GM12865 (cell line): ENCODE measurements around the gene DTHD1.

Source experiments
- DNase-seq: peaks from one replicate; pipeline ENCODE4 v3.0.0; 2010; ENCODE audit warnings: low read depth
- H3K4me3 ChIP-seq: 2 replicates; pipeline ENCODE4 v1.5.1; 2011; ENCODE audit warnings: mild to moderate bottlenecking, low read depth, low read length, control low read depth
- TF ChIP-seq, protein P1 (sequence below): IDR thresholded peaks from 2 replicates; pipeline ENCODE4 v1.5.1; 2011; ENCODE audit warnings: low read length, control low read depth, low read depth, inconsistent platforms; ENCODE audit not compliant: insufficient read depth; ENCODE audit errors: missing control alignments

DTHD1 gene

DNA sequence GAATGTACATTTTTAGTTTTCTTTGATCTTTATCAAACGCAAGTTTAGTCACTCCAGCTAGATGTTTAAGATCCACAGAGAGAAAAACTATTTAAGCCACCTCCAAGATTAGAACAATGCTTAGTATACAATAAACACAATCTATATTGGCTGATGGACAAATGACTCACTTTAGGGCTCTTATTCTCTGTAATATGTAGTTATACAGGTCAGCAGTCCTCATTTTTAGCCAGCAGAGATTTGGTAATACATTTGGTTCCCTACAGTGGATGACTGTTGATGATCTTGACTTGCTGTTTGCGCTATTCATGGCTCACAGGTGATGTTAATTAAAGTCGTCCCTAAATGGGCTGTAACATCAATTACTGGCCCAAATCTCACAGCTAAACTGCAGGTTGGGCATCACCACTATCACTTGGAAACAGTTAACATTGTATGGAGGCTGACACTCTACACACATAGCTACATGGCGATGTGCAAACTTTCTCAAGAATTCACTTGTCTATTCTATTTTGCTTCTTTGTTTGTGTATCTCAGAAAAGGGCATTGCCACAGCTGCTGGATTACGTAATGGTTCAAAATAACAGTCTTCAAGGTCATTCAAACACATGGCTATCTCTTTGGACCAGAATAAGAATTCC, 11.8 kb upstream of the DTHD1 start:
- no peak overlapping the region for H3K4me3 ChIP-seq
- TF ChIP-seq, protein P1, sequence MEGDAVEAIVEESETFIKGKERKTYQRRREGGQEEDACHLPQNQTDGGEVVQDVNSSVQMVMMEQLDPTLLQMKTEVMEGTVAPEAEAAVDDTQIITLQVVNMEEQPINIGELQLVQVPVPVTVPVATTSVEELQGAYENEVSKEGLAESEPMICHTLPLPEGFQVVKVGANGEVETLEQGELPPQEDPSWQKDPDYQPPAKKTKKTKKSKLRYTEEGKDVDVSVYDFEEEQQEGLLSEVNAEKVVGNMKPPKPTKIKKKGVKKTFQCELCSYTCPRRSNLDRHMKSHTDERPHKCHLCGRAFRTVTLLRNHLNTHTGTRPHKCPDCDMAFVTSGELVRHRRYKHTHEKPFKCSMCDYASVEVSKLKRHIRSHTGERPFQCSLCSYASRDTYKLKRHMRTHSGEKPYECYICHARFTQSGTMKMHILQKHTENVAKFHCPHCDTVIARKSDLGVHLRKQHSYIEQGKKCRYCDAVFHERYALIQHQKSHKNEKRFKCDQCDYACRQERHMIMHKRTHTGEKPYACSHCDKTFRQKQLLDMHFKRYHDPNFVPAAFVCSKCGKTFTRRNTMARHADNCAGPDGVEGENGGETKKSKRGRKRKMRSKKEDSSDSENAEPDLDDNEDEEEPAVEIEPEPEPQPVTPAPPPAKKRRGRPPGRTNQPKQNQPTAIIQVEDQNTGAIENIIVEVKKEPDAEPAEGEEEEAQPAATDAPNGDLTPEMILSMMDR, result no peak
- DNase-seq, result no peak

DNA sequence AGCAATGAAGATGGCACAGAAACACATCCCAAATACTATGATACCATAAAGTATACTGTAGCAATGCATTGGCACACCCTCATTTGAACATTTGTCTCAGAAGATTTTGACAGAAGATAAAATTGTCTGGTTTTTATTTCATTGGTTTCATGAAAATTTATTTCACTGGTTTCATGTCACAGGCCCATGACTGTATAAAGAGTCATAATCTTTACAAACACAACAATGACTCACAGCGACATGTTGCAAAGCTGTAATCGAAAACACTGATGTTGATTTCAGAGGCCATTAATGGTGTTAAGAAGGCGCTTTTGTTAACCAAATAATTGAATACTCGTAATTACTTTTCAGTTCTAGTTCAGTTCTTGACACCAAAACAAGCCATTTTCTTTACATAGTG, 8.1 kb upstream of the DTHD1 start:
- no peak for DNase-seq
- no peak overlapping the region for H3K4me3 ChIP-seq
- TF ChIP-seq, protein P1, result no peak

DNA sequence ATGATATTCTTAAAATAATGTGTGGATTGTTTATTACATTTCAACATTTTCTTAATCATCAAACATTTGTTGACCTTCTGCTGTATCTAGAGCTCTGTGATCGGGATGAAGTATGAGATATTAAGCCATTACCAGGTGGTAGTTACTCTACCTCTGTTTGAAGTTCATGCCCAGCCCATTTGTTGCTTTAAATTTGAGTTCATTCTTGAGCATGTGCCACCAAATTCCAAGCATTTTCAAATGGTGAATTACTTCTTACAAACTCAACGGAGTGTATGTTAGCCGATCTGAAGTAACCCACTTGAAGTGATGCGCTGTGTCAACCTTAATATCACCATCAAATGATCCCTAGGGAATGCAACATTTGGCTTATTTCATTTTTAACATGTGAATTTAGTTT, 7.3 kb upstream of the DTHD1 start:
- no peak overlapping the region for H3K4me3 ChIP-seq
- no peak for DNase-seq
- TF ChIP-seq, protein P1, result no peak

DNA sequence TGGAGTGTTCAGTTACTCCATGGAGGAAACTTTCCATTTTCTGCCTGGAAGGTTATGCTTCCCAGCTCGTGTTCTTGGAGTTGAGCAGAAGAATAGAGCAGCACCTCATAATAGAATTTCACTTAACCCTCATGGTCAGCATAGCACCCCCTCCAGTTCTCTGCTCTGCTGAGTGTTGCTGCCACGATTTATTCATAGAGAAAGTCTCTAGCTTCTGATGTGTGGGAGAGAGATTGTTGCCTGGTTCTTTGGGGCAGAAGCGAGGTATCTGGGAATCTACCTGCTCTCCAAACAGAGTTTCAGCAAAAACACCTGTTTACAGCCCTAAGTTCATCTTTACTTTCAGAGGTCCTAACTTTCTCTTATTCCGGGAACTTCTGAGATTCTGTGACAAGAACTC, 3.9 kb upstream of the DTHD1 start:
- DNase-seq, result no peak
- H3K4me3 ChIP-seq, result no peak overlapping the region
- TF ChIP-seq, protein P1, result no peak

DNA sequence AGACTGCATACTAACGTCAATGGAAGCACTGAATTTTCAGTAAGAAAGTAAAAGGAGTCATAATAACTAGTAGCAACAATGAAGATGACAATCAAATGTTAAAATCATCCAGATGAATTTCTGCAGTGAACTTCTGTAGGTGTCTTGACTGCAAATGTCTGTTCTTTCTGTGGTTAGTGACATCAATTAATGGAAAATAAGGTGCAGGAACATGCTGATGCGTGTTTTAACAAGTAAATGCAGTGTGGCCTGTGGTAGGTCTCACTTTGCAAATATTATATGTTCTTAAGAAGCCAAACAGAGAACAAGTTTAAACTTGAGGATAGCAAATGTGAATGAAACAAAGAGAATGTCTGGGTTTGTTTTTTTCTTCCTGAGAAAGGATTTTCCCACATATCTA, 2.6 kb upstream of the DTHD1 start:
- H3K4me3 ChIP-seq, result no peak overlapping the region
- no peak for DNase-seq
- TF ChIP-seq, protein P1, result no peak

DNA sequence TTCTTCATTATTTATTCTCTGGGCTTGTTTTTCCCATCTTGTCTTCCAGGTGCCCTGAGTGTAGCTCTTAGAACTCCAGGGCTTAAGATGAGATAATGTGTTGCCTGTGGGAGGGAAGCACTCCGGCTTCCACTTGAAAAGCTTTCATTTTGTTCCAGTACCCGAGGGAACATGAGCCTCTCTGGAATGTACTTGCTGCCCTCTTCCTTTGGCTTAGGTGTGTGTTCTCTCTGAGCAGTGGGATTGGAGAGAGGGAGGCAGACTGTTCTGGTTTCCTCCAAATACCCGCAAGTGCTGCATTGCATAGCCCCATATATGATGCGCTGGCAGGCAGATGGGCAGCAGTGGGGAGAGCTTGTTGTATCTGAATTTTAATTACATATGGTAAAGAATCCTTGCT, 861 bp upstream of the DTHD1 start:
- TF ChIP-seq, protein P1, result no peak
- no peak for DNase-seq
- no peak overlapping the region for H3K4me3 ChIP-seq

DNA sequence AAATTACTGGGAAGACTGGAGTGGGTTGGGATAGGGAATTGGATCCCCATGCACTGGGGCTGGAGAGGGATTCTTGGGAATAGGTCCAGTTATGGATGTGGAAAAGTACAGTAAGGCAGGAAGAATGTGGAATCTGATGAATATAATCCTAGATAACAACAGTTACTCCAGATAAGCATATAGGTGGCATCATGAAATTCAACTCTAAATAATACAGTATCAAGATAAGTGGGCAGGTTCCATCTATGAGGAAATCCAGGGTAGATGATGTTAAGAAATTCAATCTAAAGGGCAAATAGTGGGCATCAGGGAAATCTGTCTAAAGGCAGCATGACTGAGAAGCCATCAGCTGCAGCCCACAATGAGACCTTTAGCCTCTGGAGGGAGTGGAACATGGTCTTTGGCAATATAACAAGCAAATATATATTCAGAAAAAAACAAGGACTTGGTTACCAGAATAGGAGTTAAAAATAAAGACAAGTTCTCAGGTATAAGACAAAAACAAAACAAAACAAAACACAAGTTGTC, 1.2 kb downstream of the DTHD1 start:
- DNase-seq, result no peak
- no peak overlapping the region for H3K4me3 ChIP-seq
- TF ChIP-seq, protein P1, result no peak
